ENCODE data around the gene NDNF.

GRCh38 chr4:121053601-121054143 is 18.7 kb downstream of the NDNF start:
- TF ChIP-seq CTCF (IDR thresholded peaks at IDR 0.05) (no peak), POLR2A (IDR thresholded peaks at IDR 0.05) (no peak), POLR2AphosphoS5 (IDR thresholded peaks at IDR 0.05) (no peak), EP300 (IDR thresholded peaks at IDR 0.05) (no peak)

All from sigmoid colon (tissue), 4 donors.